WTC11 (cell line): ENCODE data around the gene CIC. TPM values are rescaled to one million over a fixed set of nuclear protein-coding genes. Genes with fewer than 3 reads are reported as not detected.

Source experiments
- ATAC-seq: fragments of 200-7000 bp; cut with Tn5 transposase; 2 replicates; pipeline ENCODE4 v1.10.0; 2021; ENCODE audit warnings: mild to moderate bottlenecking, moderate library complexity
- CTCF ChIA-PET: fragments of 300-600 bp; sonication (Branson Sonifier 250); formaldehyde crosslinking; loops from one replicate; lab custom pipeline; 2021; ENCODE audit warnings: antibody characterized with exemption; lab: Charles Lee
- POLR2A ChIA-PET: fragments of 350-600 bp; sonication (Branson Sonifier 250); formaldehyde crosslinking; loops from one replicate; lab custom pipeline; 2021; ENCODE audit warnings: antibody characterized with exemption; lab: Charles Lee
- DNase-seq: peaks from one replicate; pipeline ENCODE4 v3.0.0; 2021; ENCODE audit warnings: low spot score
- H3K27ac Mint-ChIP-seq: 2 replicates; pipeline ENCODE4 v1.8.0; 2021; ENCODE audit warnings: mixed read lengths
- H3K27me3 Mint-ChIP-seq: 2 replicates; pipeline ENCODE4 v1.8.0; 2021; ENCODE audit warnings: low read depth, mild to moderate bottlenecking, moderate library complexity, mixed read lengths
- H3K36me3 Mint-ChIP-seq: 2 replicates; pipeline ENCODE4 v1.8.0; 2021; ENCODE audit warnings: mixed read lengths
- H3K4me1 Mint-ChIP-seq: 2 replicates; pipeline ENCODE4 v1.8.0; 2022; ENCODE audit warnings: mixed read lengths
- H3K4me3 Mint-ChIP-seq: 2 replicates; pipeline ENCODE4 v1.8.0; 2021; ENCODE audit warnings: mild to moderate bottlenecking, moderate library complexity, mixed read lengths
- H3K9me3 Mint-ChIP-seq: 2 replicates; pipeline ENCODE4 v1.8.0; 2021; ENCODE audit warnings: mixed read lengths
- AFF4 ChIP-seq: sonication (generic); formaldehyde crosslinking; IDR thresholded peaks from 2 replicates; pipeline ENCODE4 v1.8.1; 2023; ENCODE audit warnings: mild to moderate bottlenecking, missing genetic modification reagents, borderline replicate concordance
- AR ChIP-seq: fragments of 250-450 bp; sonication (Bioruptor Pico); IDR thresholded peaks from 2 replicates; pipeline ENCODE4 v1.9.0; 2021; ENCODE audit warnings: mild to moderate bottlenecking
- CDX4 ChIP-seq: fragments of 250-450 bp; sonication (Bioruptor Pico); IDR thresholded peaks from 2 replicates; pipeline ENCODE4 v1.9.0; 2021; ENCODE audit warnings: moderate library complexity, mild to moderate bottlenecking, inconsistent platforms, borderline replicate concordance
- ERG ChIP-seq: fragments of 250-450 bp; sonication (Bioruptor Pico); IDR thresholded peaks from 2 replicates; pipeline ENCODE4 v1.8.0; 2021; ENCODE audit warnings: mild to moderate bottlenecking
- GTF2I ChIP-seq: fragments of 250-450 bp; sonication (Bioruptor Pico); conservative IDR thresholded peaks from 2 replicates; pipeline ENCODE4 v1.4.0; 2021; ENCODE audit warnings: mild to moderate bottlenecking
- HMGXB4 ChIP-seq: sonication (generic); formaldehyde crosslinking; IDR thresholded peaks from 2 replicates; pipeline ENCODE4 v1.8.1; 2023; ENCODE audit warnings: mild to moderate bottlenecking, moderate library complexity, missing genetic modification reagents
- MLX ChIP-seq: sonication (generic); formaldehyde crosslinking; IDR thresholded peaks from 2 replicates; pipeline ENCODE4 v1.8.1; 2023; ENCODE audit warnings: mild to moderate bottlenecking, missing genetic modification reagents, moderate library complexity
- NFYB ChIP-seq: sonication (generic); formaldehyde crosslinking; conservative IDR thresholded peaks from 2 replicates; pipeline ENCODE4 v1.8.0; 2022; ENCODE audit warnings: low read depth, missing genetic modification reagents
- PRRX2 ChIP-seq: fragments of 250-450 bp; sonication (Bioruptor Pico); IDR thresholded peaks from 2 replicates; pipeline ENCODE4 v1.8.0; 2021; ENCODE audit warnings: mild to moderate bottlenecking
- SMAD4 ChIP-seq: sonication (generic); formaldehyde crosslinking; IDR thresholded peaks from 2 replicates; pipeline ENCODE4 v1.8.0; 2022; ENCODE audit warnings: mild to moderate bottlenecking, missing genetic modification reagents
- STAT6 ChIP-seq: sonication (generic); formaldehyde crosslinking; conservative IDR thresholded peaks from 2 replicates; pipeline ENCODE4 v1.8.1; 2023; ENCODE audit warnings: mild to moderate bottlenecking, low read depth, missing genetic modification reagents, moderate library complexity
- ZMAT4 ChIP-seq: fragments of 250-450 bp; sonication (Bioruptor Pico); IDR thresholded peaks from 2 replicates; pipeline ENCODE4 v1.9.0; 2021; ENCODE audit warnings: mild to moderate bottlenecking
- ZNF425 ChIP-seq: fragments of 250-450 bp; sonication (Bioruptor Pico); conservative IDR thresholded peaks from 2 replicates; pipeline ENCODE4 v1.9.0; 2021; ENCODE audit warnings: mild to moderate bottlenecking
- ZNF532 ChIP-seq: fragments of 250-450 bp; sonication (Bioruptor Pico); IDR thresholded peaks from 2 replicates; pipeline ENCODE4 v1.9.0; 2021; ENCODE audit warnings: mild to moderate bottlenecking, borderline replicate concordance
- ZNF671 ChIP-seq: fragments of 250-450 bp; sonication (Bioruptor Pico); IDR thresholded peaks from 2 replicates; pipeline ENCODE4 v1.8.0; 2021; ENCODE audit warnings: mild to moderate bottlenecking
- total RNA-seq: library from RNA; stranded (reverse); gene quantifications from 3 replicates; pipeline ENCODE4 v1.2.3, GENCODE V29; 2021

Gene CIC
- total RNA-seq, 1 experiment from 2014 or later, result 55.8 TPM

GRCh38 chr19:42295342-42295741 is 26.3 kb downstream of the CIC start:
- ATAC-seq (no peak), DNase-seq (no peak)
- Mint-ChIP-seq H3K27ac (peak overlapping the region; percentile 85; the same call in 1 of the 2 replicates), H3K4me1 (peaks cover 15% of the 10 kb centered on the region), H3K9me3 (no peaks in the 10 kb centered on the region), H3K27me3 (no peaks in the 10 kb centered on the region), H3K4me3 (no peak overlapping the region), H3K36me3 (peaks cover 28% of the 10 kb centered on the region)
- POLR2A ChIA-PET, result interaction anchor here (0.7 kb wide), 1 partner anchor 63 kb away, joined by 4 read pairs; no protein-coding TSS in a partner anchor
- CTCF ChIA-PET, result interaction anchor here (0.5 to 3.6 kb wide), 12 partner anchors 8 to 182 kb away, joined by 3 to 30 read pairs (median 4); partner anchors contain the start of gene TMEM145
- TF ChIP-seq ZNF425, result no peak
- TF ChIP-seq HMGXB4 (CRISPR knock-in tag), result no peak
- no peak for TF ChIP-seq CDX4 (CRISPR knock-in tag)
- no peak for TF ChIP-seq GTF2I
- TF ChIP-seq PRRX2 (CRISPR knock-in tag), result no peak
- TF ChIP-seq AFF4 (CRISPR knock-in tag), result no peak
- TF ChIP-seq ZMAT4 (CRISPR knock-in tag), result no peak
- no peak for TF ChIP-seq MLX (CRISPR knock-in tag)
- TF ChIP-seq STAT6, result no peak
- TF ChIP-seq ERG, result no peak
- no peak for TF ChIP-seq AR (CRISPR knock-in tag)
- TF ChIP-seq SMAD4 (CRISPR knock-in tag), result no peak
- TF ChIP-seq ZNF671 (CRISPR knock-in tag), result no peak
- no peak for TF ChIP-seq ZNF532
- TF ChIP-seq NFYB (CRISPR knock-in tag), result no peak
